Endothelial cell of umbilical vein (primary cell): Measurements from ENCODE around the gene RPH3AL. TPM values are rescaled to one million over a fixed set of nuclear protein-coding genes. Genes with fewer than 3 reads are reported as not detected.

Source experiments
- BruUV-seq: library from RNA; stranded (reverse); fragments of 400-500 nt; replicated peaks from 2 replicates; lab custom pipeline; 2021; lab: Mats Ljungman, UMichigan
- CTCF ChIA-PET: fragments of 300-600, 350-600 bp; sonication (Branson Sonifier 250); formaldehyde crosslinking; loops from one replicate; lab custom pipeline; 2021; ENCODE audit warnings: antibody characterized with exemption, inconsistent platforms; lab: Charles Lee
- POLR2A ChIA-PET: fragments of 300-600, 350-600 bp; sonication (Branson Sonifier 250); formaldehyde crosslinking; loops from one replicate; lab custom pipeline; 2021; ENCODE audit warnings: antibody characterized with exemption, inconsistent platforms; lab: Charles Lee
- DNase-seq: peaks from one replicate; pipeline ENCODE4 v3.0.0-alpha.2; 2011; ENCODE audit warnings: low read depth, low spot score
- FAIRE-seq: peaks from 2 replicates; lab custom pipeline; 2011; peaks lifted over from hg19 to GRCh38; lab: Jason Lieb, UNC
- H2AFZ ChIP-seq: 2 replicates; pipeline ENCODE4 v1.6.0; 2012; ENCODE audit warnings: low read depth, low read length, control low read depth, inconsistent platforms
- H3K27ac ChIP-seq: 2 replicates; pipeline ENCODE4 v1.5.1; 2011; ENCODE audit warnings: low read depth, mild to moderate bottlenecking, control low read depth, low read length, moderate library complexity; ENCODE audit not compliant: insufficient read depth
- H3K27me3 ChIP-seq, 2 experiments: 2 replicates each; pipeline versions ENCODE4 v1.6.0 to v1.6.1; 2011; ENCODE audit warnings: low read length in 2 of 2, mixed read lengths in 1 of 2; ENCODE audit not compliant: control insufficient read depth in 2 of 2, insufficient read depth in 2 of 2
- H3K36me3 ChIP-seq, 2 experiments: 2 replicates in 1 of 2; 3 replicates in 1 of 2; pipeline ENCODE4 v1.5.1; 2011; ENCODE audit warnings: low read length in 2 of 2, mild to moderate bottlenecking in 1 of 2, moderate library complexity in 1 of 2; ENCODE audit not compliant: control insufficient read depth in 2 of 2, insufficient read depth in 2 of 2; ENCODE audit errors: extremely low read depth in 1 of 2
- H3K4me1 ChIP-seq: 3 replicates; pipeline ENCODE4 v1.5.1; 2011; ENCODE audit warnings: mild to moderate bottlenecking, low read length; ENCODE audit not compliant: control insufficient read depth, insufficient read depth; ENCODE audit errors: extremely low read depth
- H3K4me2 ChIP-seq: 2 replicates; pipeline ENCODE4 v1.6.1; 2011; ENCODE audit warnings: low read length, control low read depth, mixed read lengths; ENCODE audit not compliant: insufficient read depth
- H3K4me3 ChIP-seq, 3 experiments: fragments of 200-600 bp in 1 of 3; sonication (generic), shearing (Covaris generic) in 1 of 3; replicated peaks in 1 of 3; 2 replicates each; pipeline ENCODE4 v1.5.1; 2011 to 2016; ENCODE audit warnings: control low read depth in 3 of 3, low read length in 3 of 3, mild to moderate bottlenecking in 2 of 3, inconsistent platforms in 1 of 3, low read depth in 1 of 3, moderate library complexity in 1 of 3; ENCODE audit not compliant: insufficient read depth in 1 of 3
- H3K79me2 ChIP-seq: 2 replicates; pipeline ENCODE4 v1.6.0; 2012; ENCODE audit warnings: low read length, inconsistent platforms; ENCODE audit not compliant: control insufficient read depth, insufficient read depth
- H3K9ac ChIP-seq: replicated peaks from 2 replicates; pipeline ENCODE3; 2011; ENCODE audit warnings: low read length, control low read depth; ENCODE audit not compliant: insufficient read depth; ENCODE audit errors: extremely low read depth
- H3K9me1 ChIP-seq: replicated peaks from 3 replicates; pipeline ENCODE4 v1.6.0; 2011; ENCODE audit warnings: mild to moderate bottlenecking, low read length; ENCODE audit not compliant: control insufficient read depth, insufficient read depth; ENCODE audit errors: extremely low read depth
- H3K9me3 ChIP-seq: replicated peaks from 2 replicates; pipeline ENCODE4 v1.5.1; 2012; ENCODE audit warnings: low read length, inconsistent platforms; ENCODE audit not compliant: control insufficient read depth, insufficient read depth
- H4K20me1 ChIP-seq: replicated peaks from 2 replicates; pipeline ENCODE3; 2011; ENCODE audit warnings: mild to moderate bottlenecking, low read length; ENCODE audit not compliant: control insufficient read depth, insufficient read depth; ENCODE audit errors: extremely low read depth
- CTCF ChIP-seq, 2 donors: IDR thresholded peaks; 1 replicate in 1 of 2; 2 replicates in 1 of 2; pipeline ENCODE4 v1.5.1; 2011; ENCODE audit warnings: low read length in 2 of 2, mild to moderate bottlenecking in 2 of 2, moderate library complexity in 2 of 2, control low read depth in 1 of 2, inconsistent platforms in 1 of 2, low read depth in 1 of 2; ENCODE audit not compliant: insufficient read depth in 1 of 2; ENCODE audit errors: extremely low read depth in 1 of 2
- EZH2 ChIP-seq: IDR thresholded peaks from 2 replicates; pipeline ENCODE4 v1.6.1; 2012; ENCODE audit warnings: borderline replicate concordance, low read depth, mild to moderate bottlenecking, moderate library complexity, low read length, inconsistent platforms; ENCODE audit not compliant: severe bottlenecking
- FOS ChIP-seq: IDR thresholded peaks from 2 replicates; pipeline ENCODE4 v1.6.1; 2011; ENCODE audit warnings: mild to moderate bottlenecking, low read length, moderate library complexity, borderline replicate concordance; ENCODE audit not compliant: insufficient read depth
- GATA2 ChIP-seq: IDR thresholded peaks from 2 replicates; pipeline ENCODE4 v1.7.0; 2011; ENCODE audit warnings: low read depth, mild to moderate bottlenecking, moderate library complexity, mixed read lengths, low read length; ENCODE audit not compliant: insufficient read length, insufficient read depth
- JUN ChIP-seq: IDR thresholded peaks from 2 replicates; pipeline ENCODE4 v1.6.1; 2011; ENCODE audit warnings: borderline replicate concordance, low read depth; ENCODE audit not compliant: insufficient read length, insufficient read depth
- MAX ChIP-seq: IDR thresholded peaks from 2 replicates; pipeline ENCODE4 v1.6.1; 2011; ENCODE audit not compliant: insufficient read depth, insufficient read length
- POLR2A ChIP-seq: IDR thresholded peaks from 2 replicates; pipeline ENCODE4 v1.6.1; 2012; ENCODE audit warnings: low read depth, mild to moderate bottlenecking, control low read depth, low read length
- dilution Hi-C: fragments of 300-500 bp; cut with MboI; formaldehyde crosslinking; loops from one replicate; pipeline ENCODE4 v1.15.0; 2019; ENCODE audit warnings: low sequenced_read_pairs; ENCODE audit not compliant: extremely low pct_ligation_motif_present
- intact Hi-C: fragments of 100-400 bp; cut with micrococcal nuclease; formaldehyde crosslinking; loops from one replicate; pipeline ENCODE4 v1.10.0; 2022
- polyA plus RNA-seq, 4 experiments: library from polyadenylated mRNA; depleted of rRNA in 3 of 4; stranded (reverse) in 3 of 4; unstranded in 1 of 4; fragments of >200 nt; gene quantifications; 2 replicates each; pipeline versions ENCODE4 v1.2.1 to v1.2.3, GENCODE V29; 2011 to 2012; ENCODE audit warnings: missing spikeins in 1 of 4
- total RNA-seq: library from RNA; stranded (reverse); gene quantifications from 2 replicates; pipeline ENCODE4 v1.2.3, GENCODE V29; 2021

Gene RPH3AL
- total and polyA plus RNA-seq, 2 donors (not counting 3 experiments of a cell fraction or from before 2014, with no cell fraction given), result 4.1 to 7.0 TPM

GRCh38 chr17:391850-392249 lies 39.2 kb upstream of the RPH3AL start:
- H3K4me2 ChIP-seq, result no peak overlapping the region
- POLR2A ChIA-PET, result no interaction called here
- no TSS peak for BruUV-seq
- CTCF ChIA-PET, result no interaction called here
- no peak for DNase-seq
- no peaks in the 10 kb centered on the region for H3K36me3 ChIP-seq
- dilution Hi-C loops, result no loop called here
- TF ChIP-seq EZH2 (no peak), MAX (no peak), GATA2 (no peak), CTCF (IDR thresholded peaks at IDR 0.05; ENCODE audit: extremely low read depth in 1 of 2, insufficient read depth in 1 of 2, low read depth in 1 of 2, low read length in 2 of 2) (no peak), FOS (no peak), POLR2A (no peak), JUN (no peak)
- no peak overlapping the region for H3K9ac ChIP-seq
- FAIRE-seq, result no peak
- no peaks in the 10 kb centered on the region for H3K9me1 ChIP-seq
- intact Hi-C loops, result no loop called here
- H3K4me3 ChIP-seq, result no peak overlapping the region
- H4K20me1 ChIP-seq, result no peaks in the 10 kb centered on the region
- no peaks in the 10 kb centered on the region for H3K4me1 ChIP-seq
- H3K27ac ChIP-seq, result no peak overlapping the region
- no peaks in the 10 kb centered on the region for H3K27me3 ChIP-seq
- no peaks in the 10 kb centered on the region for H3K79me2 ChIP-seq
- no peak overlapping the region for H2AFZ ChIP-seq
- H3K9me3 ChIP-seq, result no peaks in the 10 kb centered on the region
